GM12872 (cell line): ENCODE data around the gene SPAG9.

ENCODE experiments used
- TF ChIP-seq, protein P1 (sequence below): IDR thresholded peaks from 3 replicates; pipeline ENCODE4 v1.5.1; 2011; ENCODE audit warnings: low read depth, mild to moderate bottlenecking, low read length, moderate library complexity; ENCODE audit not compliant: insufficient read depth

Gene SPAG9

DNA sequence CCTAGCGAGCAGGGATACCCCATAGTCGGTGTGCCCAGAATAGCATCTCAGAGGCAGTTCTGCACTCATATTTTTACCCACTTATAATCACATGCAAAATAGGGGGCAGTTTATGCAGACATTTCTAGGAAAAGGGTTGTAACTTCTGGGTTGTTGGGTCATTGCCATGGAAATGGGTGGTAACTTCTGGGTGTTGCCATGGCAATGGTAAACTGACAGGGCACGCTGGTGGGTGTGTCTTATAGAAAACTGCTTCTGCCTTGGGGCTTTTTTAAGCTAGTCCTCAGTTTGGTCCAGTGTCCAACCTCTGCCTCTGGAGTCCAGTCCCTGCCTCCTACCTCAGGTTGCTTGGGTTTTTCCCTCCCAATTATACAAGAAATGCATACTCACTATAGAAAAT is 7.4 kb upstream of the SPAG9 start:
- TF ChIP-seq, protein P1, sequence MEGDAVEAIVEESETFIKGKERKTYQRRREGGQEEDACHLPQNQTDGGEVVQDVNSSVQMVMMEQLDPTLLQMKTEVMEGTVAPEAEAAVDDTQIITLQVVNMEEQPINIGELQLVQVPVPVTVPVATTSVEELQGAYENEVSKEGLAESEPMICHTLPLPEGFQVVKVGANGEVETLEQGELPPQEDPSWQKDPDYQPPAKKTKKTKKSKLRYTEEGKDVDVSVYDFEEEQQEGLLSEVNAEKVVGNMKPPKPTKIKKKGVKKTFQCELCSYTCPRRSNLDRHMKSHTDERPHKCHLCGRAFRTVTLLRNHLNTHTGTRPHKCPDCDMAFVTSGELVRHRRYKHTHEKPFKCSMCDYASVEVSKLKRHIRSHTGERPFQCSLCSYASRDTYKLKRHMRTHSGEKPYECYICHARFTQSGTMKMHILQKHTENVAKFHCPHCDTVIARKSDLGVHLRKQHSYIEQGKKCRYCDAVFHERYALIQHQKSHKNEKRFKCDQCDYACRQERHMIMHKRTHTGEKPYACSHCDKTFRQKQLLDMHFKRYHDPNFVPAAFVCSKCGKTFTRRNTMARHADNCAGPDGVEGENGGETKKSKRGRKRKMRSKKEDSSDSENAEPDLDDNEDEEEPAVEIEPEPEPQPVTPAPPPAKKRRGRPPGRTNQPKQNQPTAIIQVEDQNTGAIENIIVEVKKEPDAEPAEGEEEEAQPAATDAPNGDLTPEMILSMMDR, result no peak

DNA sequence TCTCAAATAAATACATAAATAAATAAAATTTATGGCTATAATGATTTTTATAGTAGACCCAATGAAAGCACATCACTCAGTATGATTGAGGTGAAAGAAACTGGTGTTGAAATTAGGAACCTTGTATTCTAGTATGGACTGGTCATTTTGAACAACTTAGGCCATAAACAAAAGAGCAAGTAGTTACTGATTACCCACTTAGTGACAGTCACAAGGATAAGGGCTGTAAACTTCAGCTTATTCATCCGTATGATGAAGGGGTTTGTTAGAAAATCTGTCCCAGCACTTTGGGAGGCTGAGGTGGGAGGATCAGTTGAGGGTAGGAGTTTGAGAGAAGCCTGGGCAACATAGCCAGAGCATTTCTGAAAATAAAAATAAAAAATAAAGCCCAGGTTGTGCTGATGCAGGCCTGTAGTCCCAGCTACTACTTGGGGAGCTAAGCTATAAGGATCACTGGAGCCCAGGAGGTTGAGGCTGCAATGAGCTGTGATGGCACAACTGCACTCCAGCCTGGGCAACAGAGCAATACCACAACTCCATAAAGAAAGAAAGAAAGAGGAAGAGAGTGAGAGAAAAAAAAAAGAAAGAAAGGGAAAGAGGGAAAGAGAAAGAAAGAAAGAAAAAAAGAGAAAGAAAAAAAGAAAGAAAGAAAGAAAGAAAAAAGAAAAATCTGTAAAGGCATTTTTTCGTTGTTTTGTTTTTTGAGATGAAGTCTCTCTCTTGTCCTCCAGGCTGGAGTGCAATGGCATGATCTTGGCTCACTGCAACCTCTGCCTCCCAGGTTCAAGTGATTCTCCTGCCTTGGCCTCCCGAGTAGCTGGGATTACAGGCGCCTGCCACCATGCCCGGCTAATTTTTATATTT is 4.2 kb upstream of the SPAG9 start:
- TF ChIP-seq, protein P1, result no peak

DNA sequence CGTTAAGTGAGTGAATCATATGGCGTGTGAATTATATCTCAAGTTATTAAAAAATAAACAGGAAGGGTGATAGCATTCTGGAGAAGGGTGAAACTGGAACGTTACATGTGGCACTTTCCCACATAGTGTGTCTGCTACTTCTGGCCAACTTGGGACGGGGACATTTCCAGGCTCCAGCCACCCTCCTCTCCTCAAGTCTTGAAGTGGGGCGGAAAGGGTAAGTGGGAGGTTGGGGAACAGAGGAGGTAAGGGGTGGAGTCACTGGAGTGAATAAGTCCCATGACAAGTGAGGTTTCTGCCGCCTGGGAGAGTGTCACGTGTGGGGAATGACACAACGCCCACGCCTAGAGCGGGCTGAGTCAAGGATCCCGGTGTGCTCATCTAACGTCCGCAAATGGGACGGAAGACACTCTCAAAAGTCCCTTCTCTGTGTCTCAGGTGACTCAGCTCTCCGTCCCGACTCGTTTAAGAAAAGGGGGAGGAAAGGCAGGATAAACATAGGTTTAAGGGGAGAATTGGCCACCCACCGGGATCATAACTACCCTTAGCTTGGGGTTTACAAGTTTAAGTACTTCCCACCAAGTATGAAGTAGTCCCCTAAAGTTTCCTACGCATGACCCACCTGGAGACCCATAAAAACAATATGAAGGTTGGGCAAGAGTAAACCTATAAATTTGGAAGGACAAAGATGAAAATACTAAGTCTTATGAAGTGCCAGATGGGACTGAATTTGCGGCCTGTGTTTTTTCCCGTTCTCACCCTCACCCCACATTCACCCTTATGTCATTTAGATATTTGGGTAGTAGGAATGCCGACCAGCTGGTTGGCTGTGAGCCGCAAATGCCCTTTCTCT is 1.2 kb upstream of the SPAG9 start:
- TF ChIP-seq, protein P1, result no peak

DNA sequence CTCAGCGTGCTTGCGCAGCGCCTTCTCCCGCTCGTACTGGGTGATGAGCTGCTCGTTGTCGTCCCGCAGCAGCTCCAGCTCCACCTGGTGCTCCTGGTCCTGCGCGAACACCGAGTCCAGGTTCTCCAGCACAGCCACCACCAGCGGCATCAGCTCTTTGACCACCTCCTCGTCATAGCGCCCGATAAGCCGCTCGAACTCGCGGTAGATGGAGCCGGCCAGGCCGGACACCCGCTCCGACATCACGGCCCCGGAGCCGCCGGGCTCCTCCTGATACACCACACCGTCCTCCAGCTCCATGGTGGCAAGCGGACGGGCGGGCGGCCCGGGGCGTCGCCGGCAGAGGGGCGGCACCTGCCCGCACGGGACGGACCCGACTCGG is 320 bp downstream of the SPAG9 start:
- TF ChIP-seq, protein P1, result no peak

DNA sequence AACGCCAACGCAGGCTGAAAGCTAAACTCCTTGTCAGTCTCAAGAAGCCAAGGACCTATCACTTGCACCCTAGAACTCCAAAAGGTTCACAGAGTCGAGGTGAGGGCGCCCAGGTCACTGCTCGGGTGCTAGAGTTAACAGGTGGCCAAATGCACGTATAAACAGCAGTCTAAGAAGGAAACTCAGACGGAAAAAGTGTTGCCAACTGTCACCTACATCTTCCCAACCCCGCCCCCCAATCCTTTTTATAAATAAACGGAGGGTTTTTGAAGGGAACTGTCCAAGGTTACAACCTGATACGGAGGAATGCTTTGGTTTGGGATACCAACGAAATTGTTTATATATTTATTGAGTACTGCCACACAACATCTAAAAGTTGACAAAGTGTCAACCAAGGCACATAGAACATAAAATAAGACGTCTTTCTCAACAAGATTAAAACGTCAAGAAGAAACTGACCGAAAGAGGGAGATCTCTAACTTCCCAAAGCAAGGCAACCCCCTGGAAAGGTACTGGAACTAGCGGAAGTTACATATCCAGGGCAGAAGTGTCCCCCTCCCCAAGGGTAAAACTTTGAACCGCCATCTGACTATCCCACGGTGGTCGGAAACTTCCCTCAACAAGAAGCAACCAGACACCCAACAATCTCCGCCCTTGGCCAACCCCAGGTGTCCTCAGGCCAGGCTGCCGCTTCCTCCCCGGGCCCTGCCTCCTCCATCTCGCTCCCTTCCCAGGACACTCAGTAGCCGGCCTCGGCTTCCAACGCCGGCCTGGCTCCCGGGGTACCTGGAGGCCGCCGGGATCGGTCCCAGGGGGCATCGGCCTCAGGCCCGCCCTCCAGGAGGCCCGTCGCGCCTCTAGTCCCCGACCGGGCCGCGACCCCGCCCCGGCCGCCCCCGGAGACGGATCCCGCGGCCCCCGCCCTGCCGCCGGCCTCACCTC is 982 bp downstream of the SPAG9 start:
- TF ChIP-seq, protein P1, result no peak

DNA sequence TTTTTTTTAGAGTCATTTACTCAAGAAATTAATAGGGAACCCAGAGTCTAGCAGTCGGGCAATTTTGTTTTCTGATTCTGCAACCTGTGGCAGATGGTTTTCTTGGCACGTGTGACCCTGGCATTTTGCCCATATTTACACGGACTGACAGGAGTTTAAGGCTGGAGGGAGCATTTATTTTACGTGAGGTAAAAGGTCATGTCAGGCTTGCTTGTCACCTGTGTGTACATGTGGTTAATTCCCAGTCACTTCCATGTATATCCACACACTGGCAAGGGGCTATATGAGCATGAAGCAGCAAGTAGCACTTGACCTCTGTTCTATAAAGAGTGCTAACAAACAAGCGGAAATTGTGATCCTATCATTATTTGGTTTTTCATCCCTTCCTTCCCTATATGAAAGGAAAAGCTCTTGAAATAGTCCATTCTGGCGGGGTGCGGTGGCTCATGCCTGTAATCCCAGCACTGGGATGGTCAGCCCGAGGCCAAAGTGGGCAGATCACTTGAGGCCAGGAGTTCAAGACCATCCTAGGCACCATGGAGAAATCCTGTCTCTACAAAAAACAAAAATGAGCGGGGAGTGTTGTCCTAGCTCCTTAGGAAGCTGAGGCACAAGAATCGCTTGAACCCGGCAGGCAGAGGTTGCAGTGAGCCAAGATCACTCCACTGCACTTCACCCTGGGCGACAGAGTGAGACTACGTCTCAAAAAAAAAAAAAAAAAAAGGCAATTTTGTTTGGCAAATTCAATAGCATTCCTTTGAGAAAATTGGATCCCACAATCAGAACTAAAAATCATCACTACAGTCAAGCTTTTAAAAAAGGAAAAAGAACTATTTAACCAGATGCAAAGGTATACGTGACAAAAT is 2.1 kb downstream of the SPAG9 start:
- TF ChIP-seq, protein P1, result no peak
